ENCODE data around the gene SLC17A1. TPM values are rescaled to one million over a fixed set of nuclear protein-coding genes. Genes with fewer than 3 reads are reported as not detected.

SLC17A1 gene
- total and polyA plus RNA-seq, 12 donors, result 0.06 to 1.0 (median 0.23) TPM; not detected in 7

DNA sequence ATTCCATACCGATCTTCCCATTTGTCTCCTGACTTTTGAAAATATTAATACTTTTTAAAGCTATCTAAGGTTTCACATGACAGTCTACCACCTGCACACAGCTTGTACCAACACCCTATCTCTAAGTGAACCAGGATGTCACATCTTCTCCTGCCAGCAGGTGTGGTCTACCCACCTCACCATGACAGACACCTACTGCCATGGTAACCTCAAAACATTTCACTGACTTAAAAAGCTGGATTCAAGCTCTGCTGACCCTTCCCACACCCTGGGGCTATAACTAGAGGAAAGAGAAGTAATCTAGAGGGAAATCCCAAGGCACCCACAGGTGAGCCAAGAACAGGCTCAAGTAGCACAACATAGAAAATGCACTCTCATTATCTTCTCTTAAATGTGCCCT lies 41.0 kb upstream of the SLC17A1 start:
- H3K4me1 ChIP-seq (replicated peaks in 1 of 2), result peaks cover 0 to 12% of the 10 kb centered on the region in 2 donors
- H3K27me3 ChIP-seq, result no peaks in the 10 kb centered on the region
- H3K36me3 ChIP-seq (replicated peaks in 1 of 2), result no peaks in the 10 kb centered on the region
- no peak overlapping the region for H3K27ac ChIP-seq
- intact Hi-C loops (cut with DNase I), result no loop called here
- H3K4me3 ChIP-seq, result no peak overlapping the region
- WGBS, 4 donors, result 92 to 100% (median 97%) methylated on average over 1 of the region's 1 CpG
- no peaks in the 10 kb centered on the region for H3K9me3 ChIP-seq (replicated peaks in 1 of 3)
- TF ChIP-seq POLR2A (IDR thresholded peaks at IDR 0.05) (no peak), CTCF (IDR thresholded peaks at IDR 0.05) (no peak)
- DNase-seq, result no peak

DNA sequence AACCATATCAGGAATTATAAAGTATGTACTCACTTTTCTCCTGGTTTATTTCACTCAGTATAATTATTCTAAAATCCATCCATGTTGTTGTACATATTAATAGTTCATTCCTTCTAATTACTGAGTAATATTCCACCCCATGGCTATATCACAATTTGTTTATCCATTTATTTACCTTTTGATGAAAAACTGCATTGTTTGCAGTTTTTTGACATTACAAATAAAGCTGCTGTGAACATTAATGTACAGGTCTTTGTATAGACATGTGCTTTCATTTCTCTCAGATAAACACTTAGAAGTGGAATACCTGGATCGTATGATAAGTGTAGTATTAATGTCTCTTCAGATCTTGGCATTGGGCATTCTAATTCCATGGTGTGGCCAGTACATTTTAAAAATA lies 38.0 kb upstream of the SLC17A1 start:
- 46 to 93% (median 71%) methylated on average over 1 of the region's 1 CpG for WGBS, 4 donors
- intact Hi-C loops (cut with DNase I), result no loop called here
- TF ChIP-seq CTCF (IDR thresholded peaks at IDR 0.05) (no peak), POLR2A (IDR thresholded peaks at IDR 0.05) (no peak)
- Histone ChIP-seq H3K4me3 (no peak overlapping the region), H3K36me3 (replicated peaks in 1 of 2) (no peaks in the 10 kb centered on the region), H3K27me3 (no peaks in the 10 kb centered on the region), H3K4me1 (replicated peaks in 1 of 2) (no peaks in the 10 kb centered on the region), H3K27ac (no peak overlapping the region), H3K9me3 (replicated peaks in 1 of 3) (no peaks in the 10 kb centered on the region)
- DNase-seq, result no peak

DNA sequence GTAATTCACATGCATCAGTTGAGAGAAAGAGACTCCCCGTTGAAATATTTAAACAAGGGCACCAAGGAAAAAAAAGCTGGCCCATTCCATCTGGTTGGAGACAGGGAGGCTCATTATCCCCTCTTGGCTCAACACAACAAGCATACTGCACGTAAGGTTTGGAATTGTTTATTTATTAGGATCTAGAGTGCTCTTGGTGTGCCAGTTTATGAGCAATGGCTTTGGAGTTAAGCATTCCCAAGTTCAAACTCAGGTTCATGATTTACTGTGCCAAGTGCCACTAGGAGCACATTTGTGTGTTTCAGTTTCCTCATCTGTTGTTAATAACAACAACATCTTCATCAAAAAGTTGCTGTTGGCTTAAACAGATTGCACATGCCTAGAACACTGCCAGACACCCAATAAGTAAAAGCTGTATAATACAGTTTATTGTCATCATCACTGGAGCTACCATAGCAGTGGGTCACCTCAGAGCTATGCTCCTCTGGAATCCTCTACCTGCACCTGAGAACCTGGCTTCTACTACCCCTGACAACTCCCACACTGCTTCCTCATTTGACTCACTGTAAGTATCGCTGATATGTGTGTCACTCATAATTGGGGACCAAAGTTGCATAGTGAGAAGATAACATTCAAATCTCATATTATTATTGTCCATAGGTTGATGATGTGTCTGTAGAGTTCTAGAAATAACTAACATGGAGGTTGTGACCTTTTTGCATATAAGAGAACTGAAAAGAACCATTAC lies 36.8 kb upstream of the SLC17A1 start:
- no peak overlapping the region for H3K27ac ChIP-seq
- no peak for DNase-seq
- no peaks in the 10 kb centered on the region for H3K9me3 ChIP-seq (replicated peaks in 1 of 3)
- H3K4me3 ChIP-seq, result no peak overlapping the region
- 74 to 85% (median 82%) methylated on average over 3 of the region's 3 CpGs for WGBS, 4 donors
- no peak for TF ChIP-seq CTCF (IDR thresholded peaks at IDR 0.05)
- no peak for TF ChIP-seq POLR2A (IDR thresholded peaks at IDR 0.05)
- H3K36me3 ChIP-seq (replicated peaks in 1 of 2), result no peaks in the 10 kb centered on the region
- intact Hi-C loops (cut with DNase I), result no loop called here
- H3K4me1 ChIP-seq (replicated peaks in 1 of 2), result no peaks in the 10 kb centered on the region
- no peaks in the 10 kb centered on the region for H3K27me3 ChIP-seq

DNA sequence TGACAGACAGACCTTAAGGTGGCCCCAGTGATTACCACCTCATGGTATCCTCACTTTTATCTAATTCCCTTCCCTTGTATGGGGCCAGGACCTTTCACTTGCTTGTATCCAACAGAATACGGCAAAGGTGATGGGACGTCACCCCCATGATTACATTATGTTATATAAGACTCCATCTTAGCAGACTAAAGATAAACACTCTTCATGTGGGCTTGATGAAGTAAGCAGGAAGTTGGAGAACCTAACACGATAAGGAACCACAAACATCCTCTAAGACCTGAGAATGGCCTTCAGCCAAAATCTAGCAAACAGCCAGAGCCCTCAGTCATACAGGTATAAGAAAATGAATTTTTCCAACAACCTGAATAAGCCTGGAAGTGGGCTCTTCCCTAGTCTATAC lies 34.2 kb upstream of the SLC17A1 start:
- Histone ChIP-seq H3K9me3 (replicated peaks in 1 of 3) (no peaks in the 10 kb centered on the region), H3K27me3 (no peaks in the 10 kb centered on the region), H3K4me3 (no peak overlapping the region), H3K27ac (no peak overlapping the region), H3K4me1 (replicated peaks in 1 of 2) (no peaks in the 10 kb centered on the region), H3K36me3 (replicated peaks in 1 of 2) (no peaks in the 10 kb centered on the region)
- DNase-seq, result no peak
- 68 to 76% (median 69%) methylated on average over 3 of the region's 3 CpGs for WGBS, 4 donors
- intact Hi-C loops (cut with DNase I), result no loop called here
- no peak for TF ChIP-seq CTCF (IDR thresholded peaks at IDR 0.05)
- no peak for TF ChIP-seq POLR2A (IDR thresholded peaks at IDR 0.05)

Data from adrenal gland (tissue), 12 donors.